SH-SY5Y (cell line): ENCODE data around the gene JAKMIP2.

Experiments
- GATA2 ChIP-seq: IDR thresholded peaks from 2 replicates; pipeline ENCODE4 v1.6.1; 2011; ENCODE audit warnings: mild to moderate bottlenecking, low read depth, low read length
- GATA3 ChIP-seq: IDR thresholded peaks from 2 replicates; pipeline ENCODE4 v1.6.1; 2011; ENCODE audit warnings: low read depth, mild to moderate bottlenecking, low read length, moderate library complexity

DNA sequence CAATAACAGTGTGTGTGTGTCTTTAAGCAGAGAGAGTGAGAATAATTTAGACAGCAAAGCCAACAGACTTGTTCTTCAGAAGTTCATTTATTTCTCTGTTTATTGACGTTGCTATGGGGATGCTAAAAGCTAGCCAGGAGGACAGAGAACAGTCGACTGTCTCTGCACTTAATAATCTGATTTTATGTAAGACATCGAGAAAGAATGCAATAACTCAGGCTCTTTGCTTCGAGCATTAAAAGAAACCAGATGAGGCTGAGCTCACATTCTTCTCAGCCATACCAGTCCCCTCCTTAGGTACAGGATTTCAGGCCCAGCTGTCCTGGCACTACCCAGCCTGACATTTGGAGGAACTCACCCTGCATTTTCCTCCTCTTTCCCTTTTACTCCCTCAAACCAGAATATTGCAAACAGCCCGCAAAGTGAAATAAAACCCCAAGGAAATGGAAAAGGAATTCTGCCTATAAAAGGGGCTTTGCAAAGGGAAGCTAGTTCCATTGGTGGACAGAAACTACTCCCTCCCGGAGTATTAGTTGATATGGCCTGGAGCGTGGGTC lies 228.2 kb downstream of the JAKMIP2 start:
- TF ChIP-seq GATA2 (no peak), GATA3 (no peak)
